Mucosa of descending colon (tissue), 3 donors: ENCODE measurements around the gene CGB2. TPM values are rescaled to one million over a fixed set of nuclear protein-coding genes. Genes with fewer than 3 reads are reported as not detected.

Experiments
- ATAC-seq: fragments of 200-7000 bp; cut with Tn5 transposase; one replicate; pipeline ENCODE4 v1.9.1; 2020; ENCODE audit warnings: mild to moderate bottlenecking, moderate library complexity
- DNase-seq, 3 donors: peaks; one replicate each; pipeline ENCODE4 v3.0.0-alpha.2; 2020
- H3K36me3 ChIP-seq: fragments of 200-600 bp; one replicate; pipeline ENCODE4 v1.8.0; 2021; ENCODE audit warnings: low read depth, mild to moderate bottlenecking
- H3K4me1 ChIP-seq: fragments of 200-600 bp; one replicate; pipeline ENCODE4 v1.8.0; 2021; ENCODE audit warnings: low read depth, mild to moderate bottlenecking
- H3K4me3 ChIP-seq: fragments of 200-600 bp; one replicate; pipeline ENCODE4 v1.8.0; 2021; ENCODE audit warnings: mild to moderate bottlenecking
- H3K9me3 ChIP-seq: fragments of 200-600 bp; one replicate; pipeline ENCODE4 v1.8.0; 2021; ENCODE audit warnings: mild to moderate bottlenecking
- CTCF ChIP-seq: fragments of 200-600 bp; IDR thresholded peaks from one replicate; pipeline ENCODE4 v1.8.0; 2022; ENCODE audit warnings: antibody characterized with exemption, mild to moderate bottlenecking
- intact Hi-C, 2 donors: fragments of 100-400 bp; cut with DNase I in 1 of 2; cut with micrococcal nuclease in 1 of 2; formaldehyde crosslinking; loops; one replicate each; pipeline versions ENCODE4 v1.11.0 to v1.11.1; 2022; cut with DNase I, micrococcal nuclease
- total RNA-seq, 3 donors: library from RNA; stranded (reverse); fragmentation: NEBNext Ultra II Directional in 2 of 3; extraction: Animal tissue kit (Norgen Biotek cat#: 25700) in 2 of 3; gene quantifications; one replicate each; pipeline versions ENCODE4 v1.2.1 to v1.2.4, GENCODE V29; 2021 to 2023
- donor health status: DM: no; HTN: no; CAD: no; lungs with moderate emphysema.
- donor health status: DM: no; HTN: no; CAD: no.
- donor health status: DM: no; HTN: yes; CAD: no.

CGB2 gene
- total RNA-seq, 3 donors from 2014 or later: not detected

GRCh38 chr19:48992581-48993174, 39.0 kb upstream of the CGB2 start:
- ATAC-seq (peak; percentile 13), DNase-seq (peak in 1 of 3 donors; percentile 40)
- TF ChIP-seq CTCF: no peak
- Histone ChIP-seq H3K36me3 (no peaks in the 10 kb centered on the region), H3K4me3 (peak overlapping the region; percentile 57), H3K4me1 (peaks cover 23% of the 10 kb centered on the region), H3K9me3 (no peaks in the 10 kb centered on the region)
- intact Hi-C loops: no loop called here

- Histone ChIP-seq H3K36me3 (no peaks in the 10 kb centered on the region), H3K4me1 (peaks cover 23% of the 10 kb centered on the region), H3K9me3 (no peaks in the 10 kb centered on the region), H3K4me3 (peak within 1 kb of the TSS; percentile 57)
- intact Hi-C loops: no loop called here
- DNase-seq: peak; percentile 99 to 100 (median 100)
- TF ChIP-seq CTCF: peak; percentile 99
- ATAC-seq: peak; percentile 94
These were observed 38.3 kb upstream of the CGB2 start, which contains the start of the genes GYS1 and RUVBL2 for GRCh38 chr19:48993175-48994034. TSS of gene GYS1 (minus strand) at chr19:48993309. CDS start at chr19:48993112, 197 bp downstream. TSS of gene RUVBL2 (plus strand) at chr19:48993887. CDS start at chr19:48993912, 25 bp downstream.

GRCh38 chr19:48994035-48994386, 37.7 kb upstream of the CGB2 start:
- TF ChIP-seq CTCF: no peak
- intact Hi-C loops: no loop called here
- Histone ChIP-seq H3K4me1 (peaks cover 23% of the 10 kb centered on the region), H3K9me3 (no peaks in the 10 kb centered on the region), H3K36me3 (no peaks in the 10 kb centered on the region), H3K4me3 (peak overlapping the region; percentile 57)
- DNase-seq (no peak), ATAC-seq (no peak)

GRCh38 chr19:48997972-48998371, 33.7 kb upstream of the CGB2 start:
- no peak for ATAC-seq
- Histone ChIP-seq H3K36me3 (no peaks in the 10 kb centered on the region), H3K4me1 (peaks cover 11% of the 10 kb centered on the region), H3K9me3 (no peaks in the 10 kb centered on the region), H3K4me3 (no peak overlapping the region)
- DNase-seq: peak in 2 of 3 donors; percentile 57 to 77
- intact Hi-C loops: no loop called here
- TF ChIP-seq CTCF: no peak

GRCh38 chr19:48999481-49000325, 32.0 kb upstream of the CGB2 start:
- Histone ChIP-seq H3K4me3 (no peak overlapping the region), H3K36me3 (no peaks in the 10 kb centered on the region), H3K4me1 (peaks cover 4% of the 10 kb centered on the region), H3K9me3 (no peaks in the 10 kb centered on the region)
- DNase-seq (peak in 2 of 3 donors; percentile 64 to 72), ATAC-seq (peak; percentile 90)
- intact Hi-C loops: no loop called here
- TF ChIP-seq CTCF: peak; percentile 30
